Breast epithelium (tissue), 3 donors: ENCODE results near the gene GTPBP1.

Experiments
- POLR2A ChIP-seq: fragments of 450-650 bp; IDR thresholded peaks from one replicate; pipeline ENCODE4 v1.6.1; 2016; ENCODE audit warnings: antibody characterized with exemption, mild to moderate bottlenecking, moderate library complexity
- POLR2AphosphoS5 ChIP-seq, 3 donors: sonication (generic); formaldehyde crosslinking; IDR thresholded peaks; one replicate each; pipeline ENCODE4 v1.6.1; 2017; ENCODE audit warnings: antibody characterized with exemption in 3 of 3
- TF ChIP-seq, protein P1 (sequence below), 3 donors: fragments of 450-650 bp; IDR thresholded peaks; one replicate each; pipeline ENCODE4 v1.5.1; 2016 to 2017; ENCODE audit warnings: antibody characterized with exemption in 3 of 3, mild to moderate bottlenecking in 3 of 3, moderate library complexity in 3 of 3

DNA sequence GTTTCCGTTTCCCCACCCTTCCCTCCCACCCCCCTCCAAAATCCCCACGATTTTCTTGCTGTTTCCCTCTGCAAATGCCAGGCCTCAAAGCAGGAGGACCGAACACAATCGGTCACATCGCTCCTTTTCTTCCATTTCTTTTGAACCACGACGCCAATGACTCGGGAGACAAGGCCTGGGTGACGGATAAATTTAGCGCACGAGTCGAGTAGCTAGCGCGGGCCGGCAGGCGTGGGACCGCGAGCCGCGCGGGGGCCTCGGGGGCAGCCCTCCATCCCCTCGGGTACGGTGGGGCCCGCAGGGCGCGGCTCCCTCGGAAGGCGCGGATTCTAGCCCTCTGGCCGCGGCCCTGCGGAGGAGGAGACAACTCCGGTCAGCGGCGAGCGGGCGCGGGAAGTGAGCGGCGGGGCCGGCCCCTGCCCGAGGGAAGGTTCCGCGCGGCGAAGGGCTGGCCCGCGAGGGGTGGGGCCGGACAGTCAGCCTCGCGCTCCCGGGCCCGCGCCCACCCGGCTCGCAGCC lies 5.4 kb upstream of the GTPBP1 start:
- TF ChIP-seq, protein P1, sequence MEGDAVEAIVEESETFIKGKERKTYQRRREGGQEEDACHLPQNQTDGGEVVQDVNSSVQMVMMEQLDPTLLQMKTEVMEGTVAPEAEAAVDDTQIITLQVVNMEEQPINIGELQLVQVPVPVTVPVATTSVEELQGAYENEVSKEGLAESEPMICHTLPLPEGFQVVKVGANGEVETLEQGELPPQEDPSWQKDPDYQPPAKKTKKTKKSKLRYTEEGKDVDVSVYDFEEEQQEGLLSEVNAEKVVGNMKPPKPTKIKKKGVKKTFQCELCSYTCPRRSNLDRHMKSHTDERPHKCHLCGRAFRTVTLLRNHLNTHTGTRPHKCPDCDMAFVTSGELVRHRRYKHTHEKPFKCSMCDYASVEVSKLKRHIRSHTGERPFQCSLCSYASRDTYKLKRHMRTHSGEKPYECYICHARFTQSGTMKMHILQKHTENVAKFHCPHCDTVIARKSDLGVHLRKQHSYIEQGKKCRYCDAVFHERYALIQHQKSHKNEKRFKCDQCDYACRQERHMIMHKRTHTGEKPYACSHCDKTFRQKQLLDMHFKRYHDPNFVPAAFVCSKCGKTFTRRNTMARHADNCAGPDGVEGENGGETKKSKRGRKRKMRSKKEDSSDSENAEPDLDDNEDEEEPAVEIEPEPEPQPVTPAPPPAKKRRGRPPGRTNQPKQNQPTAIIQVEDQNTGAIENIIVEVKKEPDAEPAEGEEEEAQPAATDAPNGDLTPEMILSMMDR (IDR thresholded peaks at IDR 0.05), result no peak
- TF ChIP-seq POLR2A (no peak), POLR2AphosphoS5 (IDR thresholded peaks at IDR 0.05) (no peak)
